ENCODE data around the gene CRYBB1. TPM values are rescaled to one million over a fixed set of nuclear protein-coding genes. Genes with fewer than 3 reads are reported as not detected.

Gene CRYBB1
- total RNA-seq, 1 donor from 2014 or later = not detected

GRCh38 chr22:26650722-26651421 is 33.0 kb upstream of the CRYBB1 start:
- Mint-ChIP-seq H3K4me1 (ENCODE audit: low read depth) (peaks cover 38% of the 10 kb centered on the region), H3K27me3 (ENCODE audit: low read depth) (peaks cover 24% of the 10 kb centered on the region), H3K4me3 (ENCODE audit: low read depth) (no peak overlapping the region), H3K36me3 (ENCODE audit: low read depth) (no peaks in the 10 kb centered on the region), H3K9me3 (no peaks in the 10 kb centered on the region), H3K27ac (peak overlapping the region; percentile 10)
- intact Hi-C loops (cut with micrococcal nuclease) = no loop called here
- DNase-seq (ENCODE audit: low spot score) = no peak

- intact Hi-C loops (cut with micrococcal nuclease) = no loop called here
- Mint-ChIP-seq H3K36me3 (ENCODE audit: low read depth) (no peaks in the 10 kb centered on the region), H3K27me3 (ENCODE audit: low read depth) (peaks cover 9% of the 10 kb centered on the region), H3K27ac (no peak overlapping the region), H3K4me3 (ENCODE audit: low read depth) (no peak overlapping the region), H3K9me3 (no peaks in the 10 kb centered on the region), H3K4me1 (ENCODE audit: low read depth) (peaks cover 52% of the 10 kb centered on the region)
- no peak for DNase-seq (ENCODE audit: low spot score)
Measured at GRCh38 chr22:26648528-26649388, 30.9 kb upstream of the CRYBB1 start.

GRCh38 chr22:26648011-26648497 is 30.2 kb upstream of the CRYBB1 start:
- peaks cover 58% of the 10 kb centered on the region for H3K4me1 Mint-ChIP-seq (ENCODE audit: low read depth)
- H3K4me3 Mint-ChIP-seq (ENCODE audit: low read depth) = no peak overlapping the region
- no peaks in the 10 kb centered on the region for H3K9me3 Mint-ChIP-seq
- intact Hi-C loops (cut with micrococcal nuclease) = no loop called here
- no peaks in the 10 kb centered on the region for H3K36me3 Mint-ChIP-seq (ENCODE audit: low read depth)
- H3K27me3 Mint-ChIP-seq (ENCODE audit: low read depth) = peaks cover 3% of the 10 kb centered on the region
- no peak overlapping the region for H3K27ac Mint-ChIP-seq
- peak; percentile 36 for DNase-seq (ENCODE audit: low spot score)

- intact Hi-C loops (cut with micrococcal nuclease) = no loop called here
- Mint-ChIP-seq H3K27me3 (ENCODE audit: low read depth) (peaks cover 1% of the 10 kb centered on the region), H3K9me3 (no peaks in the 10 kb centered on the region), H3K27ac (no peak overlapping the region), H3K36me3 (ENCODE audit: low read depth) (no peaks in the 10 kb centered on the region), H3K4me3 (ENCODE audit: low read depth) (no peak overlapping the region), H3K4me1 (ENCODE audit: low read depth) (peaks cover 72% of the 10 kb centered on the region)
- DNase-seq (ENCODE audit: low spot score) = no peak
Measured at GRCh38 chr22:26646158-26646557, 28.3 kb upstream of the CRYBB1 start.

- H3K4me1 Mint-ChIP-seq (ENCODE audit: low read depth) = peaks cover 62% of the 10 kb centered on the region
- no peaks in the 10 kb centered on the region for H3K36me3 Mint-ChIP-seq (ENCODE audit: low read depth)
- H3K9me3 Mint-ChIP-seq = no peaks in the 10 kb centered on the region
- intact Hi-C loops (cut with micrococcal nuclease) = loop anchor here (1.0 kb wide), 1 partner anchor 29 kb away; no protein-coding TSS in a partner anchor
- H3K4me3 Mint-ChIP-seq (ENCODE audit: low read depth) = peak overlapping the region; percentile 34
- H3K27ac Mint-ChIP-seq = peak overlapping the region; percentile 89
- DNase-seq (ENCODE audit: low spot score) = no peak
- no peaks in the 10 kb centered on the region for H3K27me3 Mint-ChIP-seq (ENCODE audit: low read depth)
Measured at GRCh38 chr22:26643418-26644100, 25.7 kb upstream of the CRYBB1 start.

- H3K4me1 Mint-ChIP-seq (ENCODE audit: low read depth) = peaks cover 54% of the 10 kb centered on the region
- no peaks in the 10 kb centered on the region for H3K27me3 Mint-ChIP-seq (ENCODE audit: low read depth)
- no peaks in the 10 kb centered on the region for H3K36me3 Mint-ChIP-seq (ENCODE audit: low read depth)
- DNase-seq (ENCODE audit: low spot score) = peak; percentile 60
- H3K4me3 Mint-ChIP-seq (ENCODE audit: low read depth) = peak overlapping the region; percentile 54
- no peaks in the 10 kb centered on the region for H3K9me3 Mint-ChIP-seq
- intact Hi-C loops (cut with micrococcal nuclease) = loop anchor here (1.0 kb wide), 1 partner anchor 30 kb away; no protein-coding TSS in a partner anchor
- peak overlapping the region; percentile 89 for H3K27ac Mint-ChIP-seq
Measured at GRCh38 chr22:26642465-26643417, 24.9 kb upstream of the CRYBB1 start.

- Mint-ChIP-seq H3K4me1 (ENCODE audit: low read depth) (peaks cover 5% of the 10 kb centered on the region), H3K27ac (no peak overlapping the region), H3K4me3 (ENCODE audit: low read depth) (no peak overlapping the region), H3K27me3 (ENCODE audit: low read depth) (peaks cover 7% of the 10 kb centered on the region), H3K9me3 (no peaks in the 10 kb centered on the region), H3K36me3 (ENCODE audit: low read depth) (no peaks in the 10 kb centered on the region)
- no peak for DNase-seq (ENCODE audit: low spot score)
- intact Hi-C loops (cut with micrococcal nuclease) = no loop called here
Measured at GRCh38 chr22:26636296-26636695, 18.5 kb upstream of the CRYBB1 start.

- intact Hi-C loops (cut with micrococcal nuclease) = no loop called here
- H3K4me1 Mint-ChIP-seq (ENCODE audit: low read depth) = peaks cover 5% of the 10 kb centered on the region
- H3K9me3 Mint-ChIP-seq = no peaks in the 10 kb centered on the region
- H3K27ac Mint-ChIP-seq = no peak overlapping the region
- no peak overlapping the region for H3K4me3 Mint-ChIP-seq (ENCODE audit: low read depth)
- peaks cover 7% of the 10 kb centered on the region for H3K27me3 Mint-ChIP-seq (ENCODE audit: low read depth)
- no peak for DNase-seq (ENCODE audit: low spot score)
- H3K36me3 Mint-ChIP-seq (ENCODE audit: low read depth) = no peaks in the 10 kb centered on the region
Measured at GRCh38 chr22:26635117-26635516, 17.3 kb upstream of the CRYBB1 start.

- H3K4me3 Mint-ChIP-seq (ENCODE audit: low read depth) = no peak overlapping the region
- H3K27ac Mint-ChIP-seq = no peak overlapping the region
- no peaks in the 10 kb centered on the region for H3K9me3 Mint-ChIP-seq
- peaks cover 7% of the 10 kb centered on the region for H3K27me3 Mint-ChIP-seq (ENCODE audit: low read depth)
- H3K4me1 Mint-ChIP-seq (ENCODE audit: low read depth) = peaks cover 5% of the 10 kb centered on the region
- intact Hi-C loops (cut with micrococcal nuclease) = no loop called here
- no peaks in the 10 kb centered on the region for H3K36me3 Mint-ChIP-seq (ENCODE audit: low read depth)
- no peak for DNase-seq (ENCODE audit: low spot score)
Measured at GRCh38 chr22:26634189-26634588, 16.4 kb upstream of the CRYBB1 start.

GRCh38 chr22:26632422-26633155 is 14.8 kb upstream of the CRYBB1 start:
- H3K4me3 Mint-ChIP-seq (ENCODE audit: low read depth) = no peak overlapping the region
- DNase-seq (ENCODE audit: low spot score) = no peak
- intact Hi-C loops (cut with micrococcal nuclease) = no loop called here
- H3K9me3 Mint-ChIP-seq = no peaks in the 10 kb centered on the region
- H3K36me3 Mint-ChIP-seq (ENCODE audit: low read depth) = no peaks in the 10 kb centered on the region
- H3K27ac Mint-ChIP-seq = no peak overlapping the region
- H3K4me1 Mint-ChIP-seq (ENCODE audit: low read depth) = peaks cover 5% of the 10 kb centered on the region
- peaks cover 7% of the 10 kb centered on the region for H3K27me3 Mint-ChIP-seq (ENCODE audit: low read depth)

- DNase-seq (ENCODE audit: low spot score) = no peak
- Mint-ChIP-seq H3K27me3 (ENCODE audit: low read depth) (peaks cover 7% of the 10 kb centered on the region), H3K27ac (no peak overlapping the region), H3K36me3 (ENCODE audit: low read depth) (no peaks in the 10 kb centered on the region), H3K9me3 (no peaks in the 10 kb centered on the region), H3K4me3 (ENCODE audit: low read depth) (no peak overlapping the region), H3K4me1 (ENCODE audit: low read depth) (peaks cover 7% of the 10 kb centered on the region)
- intact Hi-C loops (cut with micrococcal nuclease) = no loop called here
Measured at GRCh38 chr22:26631282-26631681, 13.5 kb upstream of the CRYBB1 start.

Measured in activated T-helper 2 cell treated with anti-CD3 and anti-CD28 coated beads, Interferon-gamma antibody, Interleukin-2, Interleukin-4, amounts not matched to agents 10 μg/mL and 5 μg/mL and 100 μg/mL, durations not matched to agents 14 hours and 24 hours and 36 hours (primary cell).